Measurements from ENCODE around the gene EN2. TPM values are rescaled to one million over a fixed set of nuclear protein-coding genes. Genes with fewer than 3 reads are reported as not detected.

EN2 gene
- total and polyA plus RNA-seq, 10 of the 15 experiments (the other 5 are each of a cell fraction or from before 2014, with no cell fraction given) = not detected

- TF ChIP-seq ZNF274 (IDR thresholded peaks at IDR 0.05; ENCODE audit: insufficient read depth, insufficient read length) (no peak), RCOR1 (conservative IDR thresholded peaks at IDR 0.05; ENCODE audit: low read depth, low read length) (no peak), TARDBP (IDR thresholded peaks at IDR 0.05; ENCODE audit: borderline replicate concordance) (no peak), HDAC2 (IDR thresholded peaks at IDR 0.05) (no peak), MXI1 (IDR thresholded peaks at IDR 0.05; ENCODE audit: low read depth, low read length) (no peak)
Observed at GRCh38 chr7:155424301-155425010, 33.5 kb upstream of the EN2 start (continued).

GRCh38 chr7:155425011-155425340 lies 33.0 kb upstream of the EN2 start:
- H3K27me3 ChIP-seq (replicated peaks in 1 of 2; ENCODE audit: control insufficient read depth in 2 of 2, insufficient read depth in 2 of 2, low read length in 1 of 2) = peaks cover 0 to 6% of the 10 kb centered on the region in 2 experiments; a peak in 2 of 4 replicates
- ChIA-PET POLR2A (no interaction called here), RAD21 (ENCODE audit: unreplicated experiment) (no interaction called here), SMC1A (ENCODE audit: uncharacterized antibody, unreplicated experiment) (no interaction called here), CTCF (no interaction called here)
- intact Hi-C loops (cut with micrococcal nuclease; ENCODE audit: unreplicated experiment) (no loop called here), in situ Hi-C loops (cut with MboI) (no loop called here)
- ATAC-seq = no peak
- no peak for FAIRE-seq
- BruUV-seq (replicated peaks) = no TSS peak
- TF ChIP-seq EP300 (IDR thresholded peaks at IDR 0.05; ENCODE audit: borderline replicate concordance in 1 of 2, control insufficient read depth in 1 of 2, low read depth in 2 of 2, low read length in 2 of 2) (no peak), CREB1 (IDR thresholded peaks at IDR 0.05; ENCODE audit: low read depth) (no peak), RAD21 (IDR thresholded peaks at IDR 0.05; ENCODE audit: insufficient read depth, low read depth, low read length) (no peak), RFX5 (IDR thresholded peaks at IDR 0.05; ENCODE audit: low read depth, low read length) (no peak), PML (IDR thresholded peaks at IDR 0.05; ENCODE audit: low read length) (no peak), NFXL1 (IDR thresholded peaks at IDR 0.05; ENCODE audit: borderline replicate concordance) (no peak), IKZF2 (IDR thresholded peaks at IDR 0.05) (no peak), SRF (IDR thresholded peaks at IDR 0.05; ENCODE audit: low read depth in 2 of 2, low read length in 2 of 2) (no peak), STAT3 (IDR thresholded peaks at IDR 0.05; ENCODE audit: low read depth, low read length) (no peak), TCF7 (IDR thresholded peaks at IDR 0.05; ENCODE audit: borderline replicate concordance) (no peak)
- no peaks in the 10 kb centered on the region for H4K20me1 ChIP-seq (ENCODE audit: control insufficient read depth, insufficient read depth)
- H3K9ac ChIP-seq (ENCODE audit: control insufficient read depth, insufficient read depth, low read length) = no peak overlapping the region
- H3K27ac ChIP-seq (ENCODE audit: control insufficient read depth, insufficient read depth) = no peak overlapping the region
- H3K36me3 ChIP-seq (ENCODE audit: control insufficient read depth in 2 of 2, insufficient read depth in 2 of 2, low read length in 1 of 2) = no peaks in the 10 kb centered on the region
- H3K79me2 ChIP-seq (ENCODE audit: control insufficient read depth, insufficient read depth, low read length) = no peaks in the 10 kb centered on the region
- H2AFZ ChIP-seq (ENCODE audit: control insufficient read depth, low read depth, low read length) = no peak overlapping the region
- no peaks in the 10 kb centered on the region for H3K4me1 ChIP-seq (ENCODE audit: control insufficient read depth, insufficient read depth, low read length)
- WGBS (ENCODE audit: insufficient coverage, insufficient replicate concordance, low lambda C conversion rate, missing lambda C conversion rate) = 56% methylated on average over 7 of the region's 7 CpGs
- no peaks in the 10 kb centered on the region for H3K9me3 ChIP-seq (replicated peaks; ENCODE audit: control insufficient read depth, insufficient read depth, low read length)
- H3K4me3 ChIP-seq = no peak overlapping the region
- DNase-seq (ENCODE audit: low read depth, low spot score) = no peak
- no peak overlapping the region for H3K4me2 ChIP-seq (ENCODE audit: control insufficient read depth, insufficient read depth)
